ENCODE measurements around the gene S100A14. TPM values are rescaled to one million over a fixed set of nuclear protein-coding genes. Genes with fewer than 3 reads are reported as not detected.

S100A14 gene
- total and polyA plus RNA-seq, 9 of the 15 experiments (the other 6 are each of a cell fraction or from before 2014, with no cell fraction given), result 0.10 to 0.64 (median 0.24) TPM; not detected in 3

DNA sequence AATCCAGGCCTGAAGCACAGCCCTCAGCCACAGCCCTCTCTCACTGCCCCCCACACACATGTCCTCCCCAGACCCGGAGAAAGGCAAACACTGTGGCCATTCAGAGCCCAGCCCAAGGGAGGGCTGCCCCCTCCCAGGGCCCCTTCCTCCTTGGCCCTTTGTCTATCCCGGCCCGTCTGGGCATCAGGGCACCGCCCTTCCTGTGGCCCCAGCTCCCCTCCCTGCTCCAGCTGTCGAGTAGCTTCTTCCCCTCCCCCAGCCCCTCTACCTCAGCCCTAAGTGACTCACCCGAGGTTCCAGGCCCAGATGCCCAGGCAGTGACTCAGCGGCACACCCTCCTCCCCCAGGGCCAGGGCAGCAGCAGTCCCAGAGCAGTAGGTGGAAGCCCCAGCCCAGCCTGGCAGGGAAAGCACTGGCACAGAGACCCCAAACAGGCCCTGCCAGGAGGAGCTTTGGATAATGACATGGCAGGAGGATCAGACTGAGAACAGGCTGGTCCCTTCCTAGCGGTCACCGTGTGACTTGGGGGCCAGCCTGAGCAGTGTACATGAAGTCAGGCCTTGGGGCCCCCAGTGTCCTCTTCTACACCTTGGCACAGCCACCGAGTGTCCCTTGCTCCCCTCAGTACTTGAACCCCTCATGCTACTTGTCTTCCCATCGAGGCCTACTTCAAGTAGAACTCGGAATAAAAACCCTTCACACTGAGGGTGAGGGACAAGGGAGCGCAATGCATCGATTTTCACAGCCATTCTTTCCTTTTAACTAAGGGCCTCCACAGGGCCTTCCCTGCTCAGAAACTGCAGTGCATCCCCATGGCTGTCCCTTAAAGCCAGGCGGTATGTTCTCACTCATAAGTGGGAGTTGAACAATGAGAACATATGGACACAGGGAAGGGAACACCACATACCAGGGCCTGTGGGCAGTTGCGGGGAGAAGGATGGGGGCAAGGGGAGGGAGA lies 49.4 kb downstream of the S100A14 start (continued):
- TF ChIP-seq GABPA (tag; conservative IDR thresholded peaks at IDR 0.05; ENCODE audit: low read depth), result peak; percentile 55
- peak; percentile 59 for TF ChIP-seq MTA2 (IDR thresholded peaks at IDR 0.05; ENCODE audit: low read depth)
- TF ChIP-seq BHLHE40 (IDR thresholded peaks at IDR 0.05; ENCODE audit: low read length), result peak; percentile 55
- TF ChIP-seq ZBTB8A (IDR thresholded peaks at IDR 0.05; ENCODE audit: partially characterized antibody), result no peak
- TF ChIP-seq, protein P1, sequence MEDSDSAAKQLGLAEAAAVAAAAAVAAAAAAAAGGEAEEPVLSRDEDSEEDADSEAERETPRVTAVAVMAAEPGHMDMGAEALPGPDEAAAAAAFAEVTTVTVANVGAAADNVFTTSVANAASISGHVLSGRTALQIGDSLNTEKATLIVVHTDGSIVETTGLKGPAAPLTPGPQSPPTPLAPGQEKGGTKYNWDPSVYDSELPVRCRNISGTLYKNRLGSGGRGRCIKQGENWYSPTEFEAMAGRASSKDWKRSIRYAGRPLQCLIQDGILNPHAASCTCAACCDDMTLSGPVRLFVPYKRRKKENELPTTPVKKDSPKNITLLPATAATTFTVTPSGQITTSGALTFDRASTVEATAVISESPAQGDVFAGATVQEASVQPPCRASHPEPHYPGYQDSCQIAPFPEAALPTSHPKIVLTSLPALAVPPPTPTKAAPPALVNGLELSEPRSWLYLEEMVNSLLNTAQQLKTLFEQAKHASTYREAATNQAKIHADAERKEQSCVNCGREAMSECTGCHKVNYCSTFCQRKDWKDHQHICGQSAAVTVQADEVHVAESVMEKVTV (CRISPR knock-in tag; IDR thresholded peaks at IDR 0.05), result no peak
- no peak for TF ChIP-seq POLR3G (IDR thresholded peaks at IDR 0.05; ENCODE audit: extremely low read depth, insufficient read length, insufficient replicate concordance)
- 0 out of 2 replicates have a peak, but pooled peaks have one; percentile 45 for TF ChIP-seq CC2D1A (IDR thresholded peaks at IDR 0.05)
- TF ChIP-seq TEAD4 (IDR thresholded peaks at IDR 0.05; ENCODE audit: low read length), result peak; percentile 78
- TF ChIP-seq TEAD4 (CRISPR knock-in tag; IDR thresholded peaks at IDR 0.05; ENCODE audit: borderline replicate concordance), result no peak
- TF ChIP-seq PML (IDR thresholded peaks at IDR 0.05; ENCODE audit: low read length), result 0 out of 2 replicates have a peak, but pooled peaks have one; percentile 40
- TF ChIP-seq, protein P2, sequence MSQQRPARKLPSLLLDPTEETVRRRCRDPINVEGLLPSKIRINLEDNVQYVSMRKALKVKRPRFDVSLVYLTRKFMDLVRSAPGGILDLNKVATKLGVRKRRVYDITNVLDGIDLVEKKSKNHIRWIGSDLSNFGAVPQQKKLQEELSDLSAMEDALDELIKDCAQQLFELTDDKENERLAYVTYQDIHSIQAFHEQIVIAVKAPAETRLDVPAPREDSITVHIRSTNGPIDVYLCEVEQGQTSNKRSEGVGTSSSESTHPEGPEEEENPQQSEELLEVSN (IDR thresholded peaks at IDR 0.05; ENCODE audit: borderline replicate concordance in 1 of 2, extremely low read depth in 1 of 2, insufficient read depth in 1 of 2, insufficient read length in 1 of 2, low read depth in 1 of 2, low read length in 1 of 2, poor library complexity in 1 of 2, severe bottlenecking in 1 of 2), result peak in 1 of 2 experiments; percentile 5
- TF ChIP-seq BDP1 (IDR thresholded peaks at IDR 0.05; ENCODE audit: insufficient read depth, insufficient read length), result no peak
- TF ChIP-seq JUNB (CRISPR knock-in tag; conservative IDR thresholded peaks at IDR 0.05), result peak; percentile 42; the same call in 1 of the 2 replicates
- TF ChIP-seq, protein P3, sequence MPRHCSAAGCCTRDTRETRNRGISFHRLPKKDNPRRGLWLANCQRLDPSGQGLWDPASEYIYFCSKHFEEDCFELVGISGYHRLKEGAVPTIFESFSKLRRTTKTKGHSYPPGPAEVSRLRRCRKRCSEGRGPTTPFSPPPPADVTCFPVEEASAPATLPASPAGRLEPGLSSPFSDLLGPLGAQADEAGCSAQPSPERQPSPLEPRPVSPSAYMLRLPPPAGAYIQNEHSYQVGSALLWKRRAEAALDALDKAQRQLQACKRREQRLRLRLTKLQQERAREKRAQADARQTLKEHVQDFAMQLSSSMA (CRISPR knock-in tag; IDR thresholded peaks at IDR 0.05), result no peak
- peak; percentile 83; the same call in 1 of the 2 replicates for TF ChIP-seq PHF21A (IDR thresholded peaks at IDR 0.05; ENCODE audit: borderline replicate concordance, low read depth)
- TF ChIP-seq, protein P4, sequence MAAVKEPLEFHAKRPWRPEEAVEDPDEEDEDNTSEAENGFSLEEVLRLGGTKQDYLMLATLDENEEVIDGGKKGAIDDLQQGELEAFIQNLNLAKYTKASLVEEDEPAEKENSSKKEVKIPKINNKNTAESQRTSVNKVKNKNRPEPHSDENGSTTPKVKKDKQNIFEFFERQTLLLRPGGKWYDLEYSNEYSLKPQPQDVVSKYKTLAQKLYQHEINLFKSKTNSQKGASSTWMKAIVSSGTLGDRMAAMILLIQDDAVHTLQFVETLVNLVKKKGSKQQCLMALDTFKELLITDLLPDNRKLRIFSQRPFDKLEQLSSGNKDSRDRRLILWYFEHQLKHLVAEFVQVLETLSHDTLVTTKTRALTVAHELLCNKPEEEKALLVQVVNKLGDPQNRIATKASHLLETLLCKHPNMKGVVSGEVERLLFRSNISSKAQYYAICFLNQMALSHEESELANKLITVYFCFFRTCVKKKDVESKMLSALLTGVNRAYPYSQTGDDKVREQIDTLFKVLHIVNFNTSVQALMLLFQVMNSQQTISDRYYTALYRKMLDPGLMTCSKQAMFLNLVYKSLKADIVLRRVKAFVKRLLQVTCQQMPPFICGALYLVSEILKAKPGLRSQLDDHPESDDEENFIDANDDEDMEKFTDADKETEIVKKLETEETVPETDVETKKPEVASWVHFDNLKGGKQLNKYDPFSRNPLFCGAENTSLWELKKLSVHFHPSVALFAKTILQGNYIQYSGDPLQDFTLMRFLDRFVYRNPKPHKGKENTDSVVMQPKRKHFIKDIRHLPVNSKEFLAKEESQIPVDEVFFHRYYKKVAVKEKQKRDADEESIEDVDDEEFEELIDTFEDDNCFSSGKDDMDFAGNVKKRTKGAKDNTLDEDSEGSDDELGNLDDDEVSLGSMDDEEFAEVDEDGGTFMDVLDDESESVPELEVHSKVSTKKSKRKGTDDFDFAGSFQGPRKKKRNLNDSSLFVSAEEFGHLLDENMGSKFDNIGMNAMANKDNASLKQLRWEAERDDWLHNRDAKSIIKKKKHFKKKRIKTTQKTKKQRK (IDR thresholded peaks at IDR 0.05; ENCODE audit: borderline replicate concordance, low read depth, low read length), result no peak
- TF ChIP-seq, protein P5, sequence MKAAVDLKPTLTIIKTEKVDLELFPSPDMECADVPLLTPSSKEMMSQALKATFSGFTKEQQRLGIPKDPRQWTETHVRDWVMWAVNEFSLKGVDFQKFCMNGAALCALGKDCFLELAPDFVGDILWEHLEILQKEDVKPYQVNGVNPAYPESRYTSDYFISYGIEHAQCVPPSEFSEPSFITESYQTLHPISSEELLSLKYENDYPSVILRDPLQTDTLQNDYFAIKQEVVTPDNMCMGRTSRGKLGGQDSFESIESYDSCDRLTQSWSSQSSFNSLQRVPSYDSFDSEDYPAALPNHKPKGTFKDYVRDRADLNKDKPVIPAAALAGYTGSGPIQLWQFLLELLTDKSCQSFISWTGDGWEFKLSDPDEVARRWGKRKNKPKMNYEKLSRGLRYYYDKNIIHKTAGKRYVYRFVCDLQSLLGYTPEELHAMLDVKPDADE (conservative IDR thresholded peaks at IDR 0.05; ENCODE audit: control insufficient read depth, low read depth, low read length), result no peak

All from K562 (cell line).